CD14-positive monocyte (primary cell): ENCODE data around the gene WWOX. TPM values are rescaled to one million over a fixed set of nuclear protein-coding genes. Genes with fewer than 3 reads are reported as not detected.

Experiments used
- DNase-seq, 3 donors: peaks; one replicate each; pipeline ENCODE4 v3.0.0-alpha.2; 2011 to 2022
- H2AFZ ChIP-seq: 2 replicates; pipeline ENCODE4 v1.6.0; 2012; ENCODE audit warnings: mild to moderate bottlenecking, low read depth, low read length, inconsistent platforms; ENCODE audit not compliant: insufficient read depth, poor library complexity, severe bottlenecking
- H3K27ac ChIP-seq, 2 donors: 1 replicate in 1 of 2; 2 replicates in 1 of 2; pipeline ENCODE4 v1.5.1; 2012 to 2013; ENCODE audit warnings: low read length in 2 of 2, control low read depth in 1 of 2, inconsistent platforms in 1 of 2, low read depth in 1 of 2, mild to moderate bottlenecking in 1 of 2
- H3K27me3 ChIP-seq, 2 donors: one replicate each; pipeline versions ENCODE4 v1.6.0 to v1.6.1; 2011 to 2013; ENCODE audit warnings: low read length in 2 of 2; ENCODE audit not compliant: control insufficient read depth in 2 of 2, insufficient read depth in 2 of 2
- H3K36me3 ChIP-seq, 2 donors: replicated peaks in 1 of 2; 1 replicate in 1 of 2; 2 replicates in 1 of 2; pipeline versions ENCODE4 v1.5.1 to v1.6.1; 2012 to 2013; ENCODE audit warnings: low read length in 2 of 2, control low read depth in 1 of 2, inconsistent platforms in 1 of 2, mild to moderate bottlenecking in 1 of 2; ENCODE audit not compliant: insufficient read depth in 2 of 2, control insufficient read depth in 1 of 2
- H3K4me1 ChIP-seq, 2 donors: 1 replicate in 1 of 2; 2 replicates in 1 of 2; pipeline versions ENCODE4 v1.5.1 to v1.6.1; 2012 to 2013; ENCODE audit warnings: low read length in 2 of 2, control low read depth in 1 of 2, inconsistent platforms in 1 of 2, mild to moderate bottlenecking in 1 of 2, moderate library complexity in 1 of 2; ENCODE audit not compliant: insufficient read depth in 2 of 2, control insufficient read depth in 1 of 2
- H3K4me2 ChIP-seq: replicated peaks from 2 replicates; pipeline ENCODE3; 2012; ENCODE audit warnings: low read length, moderate library complexity, mild to moderate bottlenecking; ENCODE audit not compliant: poor library complexity, severe bottlenecking; ENCODE audit errors: extremely low read depth
- H3K4me3 ChIP-seq, 3 experiments: fragments of 200-600 bp in 1 of 3; sonication (generic) in 1 of 3; replicated peaks in 1 of 3; 1 replicate in 2 of 3; 2 replicates in 1 of 3; pipeline ENCODE4 v1.5.1; 2011 to 2013; ENCODE audit warnings: low read length in 3 of 3, mild to moderate bottlenecking in 3 of 3, control low read depth in 2 of 3, low read depth in 2 of 3, inconsistent platforms in 1 of 3, moderate library complexity in 1 of 3
- H3K79me2 ChIP-seq: 2 replicates; pipeline ENCODE4 v1.6.0; 2012; ENCODE audit warnings: mild to moderate bottlenecking, control low read depth, inconsistent platforms, low read length, moderate library complexity; ENCODE audit not compliant: insufficient read depth
- H3K9ac ChIP-seq: 2 replicates; pipeline ENCODE4 v1.6.0; 2017; ENCODE audit warnings: low read length, mild to moderate bottlenecking; ENCODE audit not compliant: insufficient read depth, poor library complexity, severe bottlenecking
- H3K9me3 ChIP-seq, 2 donors: replicated peaks in 1 of 2; 1 replicate in 1 of 2; 2 replicates in 1 of 2; pipeline versions ENCODE4 v1.5.1 to v1.6.1; 2012 to 2013; ENCODE audit warnings: low read length in 2 of 2, control low read depth in 1 of 2; ENCODE audit not compliant: control insufficient read depth in 1 of 2, insufficient read depth in 1 of 2
- H4K20me1 ChIP-seq: 2 replicates; pipeline ENCODE4 v1.6.0; 2012; ENCODE audit warnings: mild to moderate bottlenecking, low read length, control low read depth, moderate library complexity; ENCODE audit not compliant: insufficient read depth
- H3K27ac Mint-ChIP-seq, 7 donors: one replicate each; pipeline ENCODE4 v1.8.0; 2020; ENCODE audit warnings: mild to moderate bottlenecking in 7 of 7, mixed read lengths in 7 of 7, moderate library complexity in 6 of 7, inconsistent platforms in 2 of 7
- H3K27me3 Mint-ChIP-seq, 3 donors: one replicate each; pipeline ENCODE4 v1.8.0; 2021 to 2022; ENCODE audit warnings: low read depth in 3 of 3, mild to moderate bottlenecking in 3 of 3, mixed read lengths in 3 of 3, moderate library complexity in 3 of 3, inconsistent platforms in 1 of 3
- H3K36me3 Mint-ChIP-seq, 2 donors: one replicate each; pipeline ENCODE4 v1.8.0; 2020; ENCODE audit warnings: mixed read lengths in 2 of 2, inconsistent platforms in 1 of 2, mild to moderate bottlenecking in 1 of 2
- H3K4me1 Mint-ChIP-seq: one replicate; pipeline ENCODE4 v1.8.0; 2020; ENCODE audit warnings: mild to moderate bottlenecking, mixed read lengths
- H3K4me3 Mint-ChIP-seq, 2 donors: one replicate each; pipeline ENCODE4 v1.8.0; 2020; ENCODE audit warnings: mild to moderate bottlenecking in 2 of 2, mixed read lengths in 2 of 2, moderate library complexity in 1 of 2
- H3K9me3 Mint-ChIP-seq, 7 donors: one replicate each; pipeline ENCODE4 v1.8.0; 2020 to 2022; ENCODE audit warnings: mixed read lengths in 7 of 7, mild to moderate bottlenecking in 6 of 7, moderate library complexity in 6 of 7, inconsistent platforms in 2 of 7
- WGBS: methylation state at CpG from one replicate; pipeline ENCODE4 v1.1.5; 2013; ENCODE audit warnings: missing lambda C conversion rate; ENCODE audit not compliant: insufficient coverage; 5-methylcytosine and 5-hydroxymethylcytosine counted together
- intact Hi-C, 2 donors: fragments of 100-400 bp; cut with micrococcal nuclease; formaldehyde crosslinking; loops; one replicate each; pipeline versions ENCODE4 v1.15.0 to v1.15.1; 2023
- polyA plus RNA-seq, 3 donors: library from polyadenylated mRNA; depleted of rRNA in 1 of 3; unstranded in 2 of 3; stranded (reverse) in 1 of 3; fragments of 300-500 nt in 2 of 3; fragments of >200 nt in 1 of 3; fragmentation: Illumina TruSeq in 2 of 3; gene quantifications; 1 replicate in 2 of 3; 2 replicates in 1 of 3; pipeline ENCODE4 v1.2.3, GENCODE V29; 2012 to 2021
- TF ChIP-seq, protein P1 (sequence below): fragments of 200-600 bp; IDR thresholded peaks from one replicate; pipeline ENCODE4 v1.8.0; 2022; ENCODE audit warnings: antibody characterized with exemption, mild to moderate bottlenecking

WWOX gene
- polyA plus RNA-seq, 3 donors, result 4.0 to 7.0 (median 6.3) TPM

DNA sequence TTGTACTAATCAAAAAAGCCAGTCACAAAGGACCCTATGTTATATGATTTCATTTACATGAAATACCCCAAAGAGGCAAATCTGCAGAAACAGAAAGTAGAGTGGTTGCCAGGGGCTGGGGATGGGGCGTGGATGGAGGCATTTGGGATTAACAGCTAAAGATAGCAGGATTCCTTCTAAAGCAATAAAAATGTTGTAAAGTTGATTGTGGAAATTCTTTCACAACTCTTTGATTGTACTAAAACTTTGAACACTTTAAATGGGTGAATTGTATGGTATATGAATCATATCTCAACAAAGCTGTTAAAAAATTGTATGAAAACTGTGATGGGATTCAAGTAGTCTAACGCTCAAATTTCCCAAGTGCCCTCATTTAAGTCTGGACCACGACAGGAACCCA is 870.3 kb downstream of the WWOX start:
- Histone ChIP-seq H3K27ac (no peak overlapping the region), H3K79me2 (no peaks in the 10 kb centered on the region), H2AFZ (no peak overlapping the region), H3K36me3 (no peaks in the 10 kb centered on the region), H4K20me1 (no peaks in the 10 kb centered on the region), H3K4me1 (no peaks in the 10 kb centered on the region), H3K27me3 (no peaks in the 10 kb centered on the region), H3K4me3 (no peak overlapping the region), H3K9me3 (peaks cover 0 to 3% of the 10 kb centered on the region in 2 donors), H3K9ac (no peak overlapping the region), H3K4me2 (no peak overlapping the region)
- H3K36me3 Mint-ChIP-seq, result no peaks in the 10 kb centered on the region
- peaks cover 0 to 8% (median 2%) of the 10 kb centered on the region in 7 donors for H3K9me3 Mint-ChIP-seq
- H3K27ac Mint-ChIP-seq, result no peak overlapping the region
- TF ChIP-seq, protein P1, sequence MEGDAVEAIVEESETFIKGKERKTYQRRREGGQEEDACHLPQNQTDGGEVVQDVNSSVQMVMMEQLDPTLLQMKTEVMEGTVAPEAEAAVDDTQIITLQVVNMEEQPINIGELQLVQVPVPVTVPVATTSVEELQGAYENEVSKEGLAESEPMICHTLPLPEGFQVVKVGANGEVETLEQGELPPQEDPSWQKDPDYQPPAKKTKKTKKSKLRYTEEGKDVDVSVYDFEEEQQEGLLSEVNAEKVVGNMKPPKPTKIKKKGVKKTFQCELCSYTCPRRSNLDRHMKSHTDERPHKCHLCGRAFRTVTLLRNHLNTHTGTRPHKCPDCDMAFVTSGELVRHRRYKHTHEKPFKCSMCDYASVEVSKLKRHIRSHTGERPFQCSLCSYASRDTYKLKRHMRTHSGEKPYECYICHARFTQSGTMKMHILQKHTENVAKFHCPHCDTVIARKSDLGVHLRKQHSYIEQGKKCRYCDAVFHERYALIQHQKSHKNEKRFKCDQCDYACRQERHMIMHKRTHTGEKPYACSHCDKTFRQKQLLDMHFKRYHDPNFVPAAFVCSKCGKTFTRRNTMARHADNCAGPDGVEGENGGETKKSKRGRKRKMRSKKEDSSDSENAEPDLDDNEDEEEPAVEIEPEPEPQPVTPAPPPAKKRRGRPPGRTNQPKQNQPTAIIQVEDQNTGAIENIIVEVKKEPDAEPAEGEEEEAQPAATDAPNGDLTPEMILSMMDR, result no peak
- DNase-seq, result no peak
- no peaks in the 10 kb centered on the region for H3K4me1 Mint-ChIP-seq
- H3K27me3 Mint-ChIP-seq, result no peaks in the 10 kb centered on the region
- 73% methylated on average over 1 of the region's 3 CpGs for WGBS
- intact Hi-C loops, result no loop called here
- H3K4me3 Mint-ChIP-seq, result no peak overlapping the region

- Histone ChIP-seq H3K27ac (no peak overlapping the region), H3K9me3 (no peaks in the 10 kb centered on the region), H3K36me3 (no peaks in the 10 kb centered on the region), H3K4me2 (no peak overlapping the region), H3K4me3 (no peak overlapping the region), H2AFZ (no peak overlapping the region), H3K9ac (no peak overlapping the region), H3K4me1 (no peaks in the 10 kb centered on the region), H4K20me1 (no peaks in the 10 kb centered on the region), H3K27me3 (no peaks in the 10 kb centered on the region), H3K79me2 (no peaks in the 10 kb centered on the region)
- Mint-ChIP-seq H3K9me3 (peaks cover 0 to 2% (median 0%) of the 10 kb centered on the region in 7 donors), H3K36me3 (no peaks in the 10 kb centered on the region), H3K27ac (no peak overlapping the region), H3K4me3 (no peak overlapping the region), H3K27me3 (no peaks in the 10 kb centered on the region), H3K4me1 (no peaks in the 10 kb centered on the region)
- intact Hi-C loops, result no loop called here
- WGBS, result 100% methylated on average over 1 of the region's 2 CpGs
- TF ChIP-seq, protein P1, result no peak
- DNase-seq, result no peak
Observed at GRCh38 chr16:78970650-78971049, 871.2 kb downstream of the WWOX start.
